ENCODE results near the gene CSMD2.

The CSMD2 gene

DNA sequence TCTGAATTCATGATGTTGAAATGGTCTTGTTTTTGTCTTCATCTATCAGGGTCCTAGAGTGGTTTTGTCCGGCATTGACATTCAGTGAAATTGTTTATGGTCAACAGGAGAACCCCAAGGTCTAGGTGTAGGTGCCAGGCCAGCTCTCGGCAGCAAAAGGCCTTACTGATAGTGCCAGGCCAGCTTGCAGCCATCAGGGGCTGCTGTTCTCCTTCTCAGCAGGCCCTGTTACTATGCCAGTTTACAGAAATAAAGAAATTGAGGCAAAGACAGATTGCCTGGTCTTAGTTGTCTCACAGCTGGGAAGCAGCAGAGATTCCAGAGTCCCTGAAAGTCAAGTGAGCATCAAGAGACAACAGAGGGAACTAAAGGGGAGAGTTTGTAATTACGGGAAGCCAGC lies 289.2 kb downstream of the CSMD2 start:
- Mint-ChIP-seq H3K27me3 (ENCODE audit: low read depth) (no peaks in the 10 kb centered on the region), H3K36me3 (ENCODE audit: low read depth) (no peaks in the 10 kb centered on the region), H3K27ac (no peak overlapping the region), H3K4me1 (ENCODE audit: low read depth) (no peaks in the 10 kb centered on the region), H3K4me3 (no peak overlapping the region), H3K9me3 (no peaks in the 10 kb centered on the region)
- no peak for DNase-seq (ENCODE audit: low spot score)

DNA sequence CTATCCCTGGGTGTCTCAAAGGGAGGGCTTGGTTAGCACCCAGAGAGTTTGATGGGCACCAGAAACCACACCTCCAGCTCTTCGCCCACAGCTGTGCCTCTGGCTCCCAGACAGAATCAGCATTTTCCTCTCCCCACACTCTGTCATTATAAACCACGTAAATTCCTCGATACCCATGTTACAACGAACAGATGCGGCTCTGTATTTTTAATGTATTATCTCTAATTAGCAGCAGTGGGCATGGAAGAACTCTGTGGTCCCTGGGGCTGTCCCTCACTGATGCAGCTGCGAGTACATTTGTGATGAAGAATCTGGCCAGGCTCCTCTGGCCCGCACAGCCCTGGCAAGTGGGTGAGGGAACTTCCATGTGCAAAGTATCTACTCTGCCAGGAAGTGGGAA lies 290.4 kb downstream of the CSMD2 start:
- H3K4me3 Mint-ChIP-seq, result no peak overlapping the region
- no peak for DNase-seq (ENCODE audit: low spot score)
- no peaks in the 10 kb centered on the region for H3K27me3 Mint-ChIP-seq (ENCODE audit: low read depth)
- H3K27ac Mint-ChIP-seq, result no peak overlapping the region
- H3K4me1 Mint-ChIP-seq (ENCODE audit: low read depth), result no peaks in the 10 kb centered on the region
- H3K36me3 Mint-ChIP-seq (ENCODE audit: low read depth), result no peaks in the 10 kb centered on the region
- H3K9me3 Mint-ChIP-seq, result no peaks in the 10 kb centered on the region

DNA sequence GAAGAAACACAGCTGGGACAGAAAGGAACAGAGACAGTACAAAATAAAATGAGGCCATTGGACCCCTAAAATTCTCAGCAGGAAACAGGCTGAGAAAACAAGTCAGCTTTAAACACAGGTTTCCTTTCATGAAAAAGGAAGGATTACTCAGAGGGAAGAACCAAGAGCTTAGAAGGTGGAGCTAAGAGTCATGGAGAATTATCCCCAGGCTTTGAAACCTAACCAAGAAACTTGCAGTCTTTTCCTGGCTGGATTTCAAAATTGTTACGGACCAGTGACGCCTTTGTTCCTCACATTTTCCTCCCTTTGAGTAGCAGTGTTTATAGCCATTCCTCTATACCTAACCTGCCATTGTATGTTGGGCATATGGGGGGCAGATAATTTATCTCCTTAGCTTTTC lies 292.3 kb downstream of the CSMD2 start:
- no peaks in the 10 kb centered on the region for H3K9me3 Mint-ChIP-seq
- H3K36me3 Mint-ChIP-seq (ENCODE audit: low read depth), result no peaks in the 10 kb centered on the region
- no peak overlapping the region for H3K4me3 Mint-ChIP-seq
- peaks cover 3% of the 10 kb centered on the region for H3K4me1 Mint-ChIP-seq (ENCODE audit: low read depth)
- no peaks in the 10 kb centered on the region for H3K27me3 Mint-ChIP-seq (ENCODE audit: low read depth)
- no peak for DNase-seq (ENCODE audit: low spot score)
- no peak overlapping the region for H3K27ac Mint-ChIP-seq

DNA sequence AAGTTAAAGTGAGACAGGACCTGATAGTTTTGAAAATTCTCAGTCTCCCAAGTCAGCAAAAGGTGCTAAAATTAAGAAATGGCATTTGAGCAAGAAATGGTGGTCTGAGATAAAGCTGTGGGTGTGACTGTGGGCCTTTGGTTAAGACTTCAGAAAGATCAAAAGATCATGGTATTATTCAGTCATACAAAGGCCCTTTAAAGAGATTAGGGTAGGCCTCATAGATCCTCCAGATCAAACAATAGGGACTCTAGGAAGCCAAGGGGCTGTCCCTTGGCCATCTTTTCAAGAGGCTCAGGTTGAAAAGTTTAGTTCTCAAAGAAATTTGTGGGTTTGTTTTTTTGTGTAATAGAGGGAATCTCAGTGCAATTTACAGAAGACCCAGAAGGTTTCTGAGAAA lies 292.8 kb downstream of the CSMD2 start:
- no peaks in the 10 kb centered on the region for H3K36me3 Mint-ChIP-seq (ENCODE audit: low read depth)
- peaks cover 5% of the 10 kb centered on the region for H3K4me1 Mint-ChIP-seq (ENCODE audit: low read depth)
- DNase-seq (ENCODE audit: low spot score), result no peak
- H3K9me3 Mint-ChIP-seq, result no peaks in the 10 kb centered on the region
- no peak overlapping the region for H3K27ac Mint-ChIP-seq
- H3K27me3 Mint-ChIP-seq (ENCODE audit: low read depth), result no peaks in the 10 kb centered on the region
- no peak overlapping the region for H3K4me3 Mint-ChIP-seq

DNA sequence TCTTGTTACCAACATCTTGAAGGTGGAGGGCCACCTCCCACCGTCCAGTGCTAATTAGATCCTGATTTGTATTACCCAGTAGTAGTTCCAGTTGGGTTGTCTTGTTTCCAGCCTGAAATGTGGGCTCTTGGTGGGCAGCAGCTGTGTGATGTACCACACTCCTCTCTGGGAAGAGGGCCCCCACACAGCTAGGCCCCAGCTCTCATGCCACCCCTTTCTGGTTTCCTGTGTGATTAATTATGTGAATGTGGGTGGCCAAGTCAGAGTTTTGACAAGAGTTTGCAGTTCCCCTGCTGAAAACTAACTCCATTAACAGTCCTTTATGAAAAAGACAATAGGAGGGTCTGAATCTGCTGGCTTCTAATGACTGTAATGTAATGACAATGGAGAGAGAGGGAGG lies 297.3 kb downstream of the CSMD2 start:
- no peaks in the 10 kb centered on the region for H3K9me3 Mint-ChIP-seq
- H3K27ac Mint-ChIP-seq, result no peak overlapping the region
- H3K4me1 Mint-ChIP-seq (ENCODE audit: low read depth), result peaks cover 5% of the 10 kb centered on the region
- no peak for DNase-seq (ENCODE audit: low spot score)
- H3K27me3 Mint-ChIP-seq (ENCODE audit: low read depth), result no peaks in the 10 kb centered on the region
- no peak overlapping the region for H3K4me3 Mint-ChIP-seq
- no peaks in the 10 kb centered on the region for H3K36me3 Mint-ChIP-seq (ENCODE audit: low read depth)

DNA sequence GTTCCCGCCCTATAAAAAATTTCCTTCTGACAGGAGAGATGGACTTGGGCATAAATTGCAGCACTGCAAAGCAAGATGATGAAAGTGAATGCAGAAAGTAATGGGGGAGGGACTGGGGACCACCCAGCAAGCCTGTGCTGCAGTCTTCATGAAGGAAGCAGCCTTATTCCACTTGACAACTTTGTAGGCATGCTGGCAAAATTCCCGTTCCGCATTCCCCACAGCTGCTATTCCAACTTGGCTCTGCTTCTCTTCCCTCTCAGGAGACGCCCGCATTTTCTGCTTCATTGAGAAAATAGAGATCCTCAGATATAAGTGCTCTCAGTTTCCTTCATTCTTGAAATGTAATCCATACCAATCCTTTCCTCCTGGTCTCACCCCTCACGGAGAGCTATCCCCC lies 298.7 kb downstream of the CSMD2 start:
- no peak for DNase-seq (ENCODE audit: low spot score)
- no peaks in the 10 kb centered on the region for H3K27me3 Mint-ChIP-seq (ENCODE audit: low read depth)
- H3K4me3 Mint-ChIP-seq, result no peak overlapping the region
- no peaks in the 10 kb centered on the region for H3K9me3 Mint-ChIP-seq
- H3K27ac Mint-ChIP-seq, result no peak overlapping the region
- no peaks in the 10 kb centered on the region for H3K36me3 Mint-ChIP-seq (ENCODE audit: low read depth)
- peaks cover 5% of the 10 kb centered on the region for H3K4me1 Mint-ChIP-seq (ENCODE audit: low read depth)

DNA sequence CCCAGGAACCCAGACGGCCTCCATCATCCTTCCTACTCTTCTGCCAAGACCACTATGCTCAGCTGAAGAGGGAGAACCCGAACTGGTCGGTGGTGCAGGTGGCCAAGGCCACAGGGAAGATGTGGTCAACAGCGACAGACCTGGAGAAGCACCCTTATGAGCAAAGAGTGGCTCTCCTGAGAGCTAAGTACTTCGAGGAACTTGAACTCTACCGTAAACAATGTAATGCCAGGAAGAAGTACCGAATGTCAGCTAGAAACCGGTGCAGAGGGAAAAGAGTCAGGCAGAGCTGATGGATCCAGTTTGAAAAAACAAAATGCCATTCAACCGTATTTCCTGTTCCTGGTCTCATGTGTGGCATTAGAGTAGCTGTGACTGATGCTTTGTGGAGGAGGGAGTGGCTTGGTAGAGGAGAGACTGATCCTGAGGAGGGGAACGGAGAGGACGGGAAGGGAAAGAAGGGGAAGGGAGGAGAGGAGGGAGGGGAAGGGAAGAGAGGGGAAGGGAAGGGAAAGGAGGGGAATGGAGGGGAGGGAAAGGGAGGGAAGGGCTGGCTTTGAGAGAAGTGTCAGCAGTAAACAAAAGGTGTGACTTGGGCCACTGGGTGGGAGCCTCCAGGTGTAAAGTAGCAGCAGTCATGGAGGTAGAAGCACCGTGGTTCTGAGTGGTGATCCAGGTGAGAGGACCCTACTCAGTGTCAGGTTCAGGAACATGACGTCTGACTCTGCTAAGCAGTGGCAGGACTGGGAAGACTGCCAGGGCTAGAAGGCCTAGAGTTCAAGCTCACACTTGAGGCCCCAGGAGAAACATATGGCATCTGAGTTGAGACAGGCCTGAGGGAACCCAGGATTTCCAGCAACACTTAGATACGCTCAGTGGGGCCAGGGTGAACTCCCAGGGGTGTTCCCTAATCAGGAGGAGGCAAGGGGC lies 300.3 kb downstream of the CSMD2 start:
- H3K27me3 Mint-ChIP-seq (ENCODE audit: low read depth), result no peaks in the 10 kb centered on the region
- H3K4me3 Mint-ChIP-seq, result no peak overlapping the region
- H3K27ac Mint-ChIP-seq, result no peak overlapping the region
- H3K9me3 Mint-ChIP-seq, result no peaks in the 10 kb centered on the region
- DNase-seq (ENCODE audit: low spot score), result no peak
- H3K4me1 Mint-ChIP-seq (ENCODE audit: low read depth), result peaks cover 5% of the 10 kb centered on the region
- H3K36me3 Mint-ChIP-seq (ENCODE audit: low read depth), result no peaks in the 10 kb centered on the region

DNA sequence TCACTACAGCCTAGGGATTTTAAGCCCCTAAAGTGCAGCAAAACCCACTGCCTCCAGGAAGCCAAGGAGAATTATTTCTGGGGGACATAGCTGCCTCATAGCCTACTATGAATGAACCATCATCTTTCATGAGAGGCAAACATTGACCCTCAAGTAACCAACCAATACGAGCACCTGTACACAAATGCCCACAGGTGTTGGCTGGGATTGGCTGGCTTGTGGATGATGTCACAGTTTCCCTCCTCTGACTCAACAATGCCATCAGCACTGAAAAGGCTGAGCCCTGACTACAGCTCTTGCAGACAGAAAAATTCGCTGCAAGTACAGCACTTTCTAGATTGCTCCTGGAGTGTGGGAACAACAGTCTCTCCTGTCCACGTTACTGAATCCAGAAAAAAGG lies 301.3 kb downstream of the CSMD2 start, which contains the start of gene HMGB4:
HMGB4 (plus strand) TSS at position 301 of the 400 bp plus-strand sequence. CDS start 113 bp downstream, outside the sequence.
- Mint-ChIP-seq H3K36me3 (ENCODE audit: low read depth) (no peaks in the 10 kb centered on the region), H3K9me3 (no peaks in the 10 kb centered on the region), H3K4me3 (no peak within 1 kb of the TSS), H3K27me3 (ENCODE audit: low read depth) (no peaks in the 10 kb centered on the region), H3K4me1 (ENCODE audit: low read depth) (peaks cover 5% of the 10 kb centered on the region), H3K27ac (no peak within 1 kb of the TSS)
- DNase-seq (ENCODE audit: low spot score), result no peak

DNA sequence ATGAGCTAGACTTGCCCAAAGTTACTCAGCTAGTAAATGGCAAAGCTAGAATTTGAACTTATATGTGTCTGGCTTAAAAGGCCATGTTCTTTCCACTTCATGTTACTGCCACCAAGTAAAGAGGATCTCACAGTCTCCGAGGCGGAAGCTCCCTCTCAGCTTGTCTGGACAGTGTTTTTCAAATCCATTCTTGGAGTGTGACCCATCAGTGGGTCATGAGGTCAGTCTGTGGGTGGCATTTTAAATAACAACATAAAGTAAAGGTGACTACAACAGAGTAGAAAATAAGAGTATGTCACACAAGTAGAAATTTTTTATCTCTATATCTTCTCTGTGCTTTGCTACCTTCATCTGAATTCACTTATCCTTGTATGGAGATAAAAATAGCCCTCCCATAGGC lies 304.4 kb downstream of the CSMD2 start:
- DNase-seq (ENCODE audit: low spot score), result no peak
- Mint-ChIP-seq H3K36me3 (ENCODE audit: low read depth) (no peaks in the 10 kb centered on the region), H3K9me3 (no peaks in the 10 kb centered on the region), H3K27ac (no peak overlapping the region), H3K4me1 (ENCODE audit: low read depth) (no peaks in the 10 kb centered on the region), H3K4me3 (no peak overlapping the region), H3K27me3 (ENCODE audit: low read depth) (no peaks in the 10 kb centered on the region)

DNA sequence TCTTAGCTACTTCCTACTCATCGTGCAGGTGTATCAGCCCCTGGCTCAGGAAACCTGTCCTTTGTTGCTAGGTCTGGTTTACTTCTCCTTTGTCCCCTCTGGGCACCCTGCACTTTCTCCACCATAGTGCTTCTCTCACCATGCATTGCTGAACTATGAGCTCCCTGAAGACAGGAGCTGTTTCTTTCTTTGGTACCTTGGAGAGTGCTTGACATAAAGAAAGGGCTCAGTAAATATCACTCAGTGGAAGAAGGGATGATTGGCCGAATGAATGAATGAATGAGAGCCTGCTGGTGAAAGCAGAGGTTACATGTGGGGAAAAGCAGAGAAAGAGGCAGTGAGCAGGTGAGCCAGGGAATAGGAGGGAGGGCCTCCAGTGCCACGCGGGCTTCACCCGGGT lies 310.9 kb downstream of the CSMD2 start:
- Mint-ChIP-seq H3K27ac (no peak overlapping the region), H3K9me3 (no peaks in the 10 kb centered on the region), H3K36me3 (ENCODE audit: low read depth) (no peaks in the 10 kb centered on the region), H3K27me3 (ENCODE audit: low read depth) (peaks cover 3% of the 10 kb centered on the region), H3K4me1 (ENCODE audit: low read depth) (no peaks in the 10 kb centered on the region), H3K4me3 (no peak overlapping the region)
- no peak for DNase-seq (ENCODE audit: low spot score)

DNA sequence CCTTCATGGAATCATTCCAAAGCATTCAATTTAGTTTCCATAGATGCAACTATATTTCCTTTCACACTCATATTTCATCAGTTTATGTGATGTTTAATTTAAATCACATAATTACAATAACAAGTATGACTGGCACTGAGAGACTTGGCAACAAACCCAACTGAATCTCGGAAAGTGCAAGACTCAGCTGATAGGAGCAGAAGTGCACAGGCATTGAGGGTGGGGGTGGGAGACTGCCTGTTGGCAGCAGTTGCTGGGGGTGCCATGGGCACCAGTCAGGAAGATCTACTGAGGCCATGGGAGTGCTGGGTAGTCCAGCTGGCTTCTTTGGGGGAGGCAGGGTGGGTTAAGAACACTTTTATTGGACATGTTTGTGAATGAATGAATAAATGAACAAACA lies 311.6 kb downstream of the CSMD2 start:
- H3K9me3 Mint-ChIP-seq, result no peaks in the 10 kb centered on the region
- H3K4me3 Mint-ChIP-seq, result no peak overlapping the region
- H3K36me3 Mint-ChIP-seq (ENCODE audit: low read depth), result no peaks in the 10 kb centered on the region
- no peaks in the 10 kb centered on the region for H3K4me1 Mint-ChIP-seq (ENCODE audit: low read depth)
- DNase-seq (ENCODE audit: low spot score), result no peak
- H3K27ac Mint-ChIP-seq, result no peak overlapping the region
- peaks cover 3% of the 10 kb centered on the region for H3K27me3 Mint-ChIP-seq (ENCODE audit: low read depth)

DNA sequence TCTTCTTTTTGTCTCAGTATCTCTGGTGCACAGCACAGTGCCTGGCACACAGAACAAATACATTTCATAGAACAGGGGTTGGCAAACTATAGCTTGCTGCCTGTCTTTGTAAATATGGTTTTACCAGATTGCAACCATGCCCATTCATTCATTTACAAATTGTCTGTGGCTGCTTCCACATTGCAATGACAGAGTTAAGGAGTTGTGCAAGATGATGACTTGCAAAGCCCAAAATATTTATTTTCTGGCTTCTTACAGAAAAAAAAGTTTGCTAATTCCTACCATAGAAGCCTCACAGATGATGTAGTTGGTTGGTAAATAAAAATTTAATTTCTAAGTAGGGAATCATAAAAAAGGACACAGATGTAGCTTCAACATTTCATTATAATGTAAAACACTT lies 312.3 kb downstream of the CSMD2 start:
- Mint-ChIP-seq H3K9me3 (no peaks in the 10 kb centered on the region), H3K27ac (no peak overlapping the region), H3K4me1 (ENCODE audit: low read depth) (no peaks in the 10 kb centered on the region), H3K27me3 (ENCODE audit: low read depth) (peaks cover 3% of the 10 kb centered on the region), H3K4me3 (no peak overlapping the region), H3K36me3 (ENCODE audit: low read depth) (no peaks in the 10 kb centered on the region)
- DNase-seq (ENCODE audit: low spot score), result no peak

DNA sequence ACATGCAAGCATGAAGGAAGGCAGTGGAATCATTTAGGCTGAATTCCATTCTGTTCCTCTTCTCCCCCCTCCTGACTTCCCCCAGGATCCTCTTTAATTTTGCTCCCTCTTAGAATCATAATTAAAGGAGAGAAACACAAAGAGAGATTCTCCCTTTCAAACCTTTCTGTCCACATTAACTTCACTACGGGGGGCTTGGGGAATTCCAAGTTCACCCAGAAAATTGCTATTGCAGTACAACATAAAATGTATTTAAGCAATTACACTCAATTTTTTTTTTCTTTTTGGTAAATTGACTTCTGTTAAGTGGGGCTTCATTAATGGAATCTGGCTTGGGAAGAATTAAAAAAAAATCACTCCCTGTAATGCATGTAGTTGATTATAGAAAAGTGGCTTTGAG lies 314.5 kb downstream of the CSMD2 start:
- Mint-ChIP-seq H3K9me3 (no peaks in the 10 kb centered on the region), H3K27ac (no peak overlapping the region), H3K4me1 (ENCODE audit: low read depth) (no peaks in the 10 kb centered on the region), H3K36me3 (ENCODE audit: low read depth) (no peaks in the 10 kb centered on the region), H3K4me3 (no peak overlapping the region), H3K27me3 (ENCODE audit: low read depth) (peaks cover 3% of the 10 kb centered on the region)
- no peak for DNase-seq (ENCODE audit: low spot score)

DNA sequence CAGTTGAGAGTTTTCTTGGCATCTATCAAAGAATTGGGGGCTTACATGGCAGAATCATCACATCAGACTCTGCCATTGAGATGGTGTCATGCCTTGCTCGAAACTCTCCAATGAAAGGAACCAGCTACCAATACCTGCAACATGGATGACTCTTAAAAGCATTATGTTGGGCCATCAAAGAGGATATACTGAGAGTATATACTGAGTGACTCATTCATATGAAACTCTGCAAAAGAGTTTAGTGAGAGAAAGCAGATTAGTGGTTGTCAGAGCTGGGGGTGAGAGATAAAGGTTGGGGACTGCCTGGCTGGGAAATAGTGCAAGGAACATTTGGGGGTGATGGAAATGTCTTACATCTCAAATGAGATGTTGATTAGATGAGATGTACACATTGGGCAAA lies 315.8 kb downstream of the CSMD2 start:
- H3K36me3 Mint-ChIP-seq (ENCODE audit: low read depth), result no peaks in the 10 kb centered on the region
- no peaks in the 10 kb centered on the region for H3K9me3 Mint-ChIP-seq
- no peaks in the 10 kb centered on the region for H3K4me1 Mint-ChIP-seq (ENCODE audit: low read depth)
- DNase-seq (ENCODE audit: low spot score), result no peak
- H3K27ac Mint-ChIP-seq, result no peak overlapping the region
- no peak overlapping the region for H3K4me3 Mint-ChIP-seq
- peaks cover 3% of the 10 kb centered on the region for H3K27me3 Mint-ChIP-seq (ENCODE audit: low read depth)

All from T-helper 2 cell treated with Interferon-gamma antibody and Interleukin-4, amounts not matched to agents 5 μg/mL and 100 μg/mL, for 36 hours (primary cell).